Vagina (tissue), 2 donors: ENCODE data around the gene ESPNL. TPM values are rescaled to one million over a fixed set of nuclear protein-coding genes. Genes with fewer than 3 reads are reported as not detected.

Experiments used
- DNase-seq, 2 donors: peaks; one replicate each; pipeline ENCODE4 v3.0.0-alpha.2; 2017; ENCODE audit errors: extremely low spot score in 2 of 2
- H3K27ac ChIP-seq: fragments of 200-600 bp; sonication (generic); one replicate; pipeline ENCODE4 v1.5.1; 2019
- H3K27me3 ChIP-seq: fragments of 200-600 bp; sonication (generic); one replicate; pipeline ENCODE4 v1.5.1; 2019
- H3K36me3 ChIP-seq, 2 donors: fragments of 200-600 bp; sonication (generic); one replicate each; pipeline ENCODE4 v1.5.1; 2017 to 2019
- H3K4me1 ChIP-seq: fragments of 200-600 bp; sonication (generic); one replicate; pipeline ENCODE4 v1.5.1; 2019
- H3K4me3 ChIP-seq, 2 donors: fragments of 200-600 bp; sonication (generic); 1 replicate in 1 of 2; 2 replicates in 1 of 2; pipeline ENCODE4 v1.5.1; 2016 to 2019
- H3K9me3 ChIP-seq: fragments of 200-600 bp; sonication (generic); one replicate; pipeline ENCODE4 v1.5.1; 2019
- POLR2A ChIP-seq, 2 donors: fragments of 450-650 bp; IDR thresholded peaks; one replicate each; pipeline ENCODE4 v1.6.1; 2017; ENCODE audit warnings: antibody characterized with exemption in 2 of 2, mild to moderate bottlenecking in 2 of 2, moderate library complexity in 2 of 2
- POLR2AphosphoS5 ChIP-seq, 2 donors: sonication (generic); formaldehyde crosslinking; IDR thresholded peaks; one replicate each; pipeline ENCODE4 v1.9.0; 2017; ENCODE audit warnings: antibody characterized with exemption in 2 of 2, mild to moderate bottlenecking in 2 of 2, low read depth in 1 of 2; ENCODE audit not compliant: insufficient read depth in 1 of 2
- intact Hi-C: fragments of 100-400 bp; cut with DNase I; formaldehyde crosslinking; loops from one replicate; pipeline ENCODE4 v1.15.1; 2023
- total RNA-seq: library from RNA; depleted of rRNA; stranded (reverse); fragments of >200 nt; gene quantifications from one replicate; pipeline ENCODE4 v1.2.3, GENCODE V29; 2016
- TF ChIP-seq, protein P1 (sequence below), 3 experiments: fragments of 450-650 bp in 2 of 3; fragments of 200-600 bp in 1 of 3; sonication (generic) in 1 of 3; IDR thresholded peaks; one replicate each; pipeline ENCODE4 v1.5.1; 2017 to 2019; ENCODE audit warnings: antibody characterized with exemption in 3 of 3, mild to moderate bottlenecking in 2 of 3, moderate library complexity in 2 of 3

ESPNL gene
- total RNA-seq, 1 donor from 2014 or later = 0.74 TPM

DNA sequence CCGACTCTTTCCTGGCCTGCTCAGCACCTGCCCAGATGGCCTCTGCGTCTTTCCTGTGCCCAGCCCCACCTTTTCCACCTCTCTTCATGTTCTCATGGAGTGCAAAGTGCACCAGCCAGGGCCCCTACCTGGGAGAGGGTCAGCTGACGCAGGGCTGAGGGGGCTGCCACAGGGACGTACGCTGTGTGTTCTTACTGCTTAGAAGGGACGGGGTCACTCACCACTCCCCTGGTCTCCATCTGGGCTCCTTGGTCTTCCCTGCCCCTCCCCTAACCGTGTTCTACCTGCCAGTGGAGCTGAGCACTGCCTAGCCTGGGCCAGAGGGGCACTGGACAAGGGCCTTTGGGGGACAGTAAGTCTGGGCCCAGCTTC lies 67.2 kb downstream of the ESPNL start:
- TF ChIP-seq, protein P1, sequence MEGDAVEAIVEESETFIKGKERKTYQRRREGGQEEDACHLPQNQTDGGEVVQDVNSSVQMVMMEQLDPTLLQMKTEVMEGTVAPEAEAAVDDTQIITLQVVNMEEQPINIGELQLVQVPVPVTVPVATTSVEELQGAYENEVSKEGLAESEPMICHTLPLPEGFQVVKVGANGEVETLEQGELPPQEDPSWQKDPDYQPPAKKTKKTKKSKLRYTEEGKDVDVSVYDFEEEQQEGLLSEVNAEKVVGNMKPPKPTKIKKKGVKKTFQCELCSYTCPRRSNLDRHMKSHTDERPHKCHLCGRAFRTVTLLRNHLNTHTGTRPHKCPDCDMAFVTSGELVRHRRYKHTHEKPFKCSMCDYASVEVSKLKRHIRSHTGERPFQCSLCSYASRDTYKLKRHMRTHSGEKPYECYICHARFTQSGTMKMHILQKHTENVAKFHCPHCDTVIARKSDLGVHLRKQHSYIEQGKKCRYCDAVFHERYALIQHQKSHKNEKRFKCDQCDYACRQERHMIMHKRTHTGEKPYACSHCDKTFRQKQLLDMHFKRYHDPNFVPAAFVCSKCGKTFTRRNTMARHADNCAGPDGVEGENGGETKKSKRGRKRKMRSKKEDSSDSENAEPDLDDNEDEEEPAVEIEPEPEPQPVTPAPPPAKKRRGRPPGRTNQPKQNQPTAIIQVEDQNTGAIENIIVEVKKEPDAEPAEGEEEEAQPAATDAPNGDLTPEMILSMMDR (IDR thresholded peaks at IDR 0.05) = no peak
- TF ChIP-seq POLR2AphosphoS5 (IDR thresholded peaks at IDR 0.05; ENCODE audit: insufficient read depth in 1 of 2, low read depth in 1 of 2) (no peak), POLR2A (IDR thresholded peaks at IDR 0.05) (no peak)
- DNase-seq = no peak
- peaks cover 28% of the 10 kb centered on the region for H3K4me1 ChIP-seq

DNA sequence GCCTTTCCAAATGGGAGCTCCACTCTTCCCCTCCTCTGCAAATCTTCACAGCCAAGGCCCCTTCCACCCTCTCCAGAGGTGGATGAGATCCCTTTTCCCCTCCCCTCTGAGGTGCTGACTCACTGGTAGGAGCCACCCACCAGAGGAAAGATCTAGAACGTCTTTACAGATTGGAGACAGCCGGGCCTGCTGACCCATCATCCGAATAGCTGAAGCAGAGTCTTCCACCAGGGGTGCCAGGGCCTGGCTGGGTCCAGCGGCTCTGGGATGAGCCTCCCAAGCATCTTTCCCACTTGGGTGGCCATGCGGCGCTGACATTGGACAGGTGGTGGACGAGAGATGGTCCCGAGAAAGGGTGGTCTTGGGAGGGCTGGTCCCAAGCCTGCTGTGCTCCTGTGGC lies 67.6 kb downstream of the ESPNL start:
- H3K36me3 ChIP-seq = peaks cover 0 to 26% of the 10 kb centered on the region in 2 donors
- DNase-seq = no peak
- TF ChIP-seq POLR2A (IDR thresholded peaks at IDR 0.05) (no peak), POLR2AphosphoS5 (IDR thresholded peaks at IDR 0.05; ENCODE audit: insufficient read depth in 1 of 2, low read depth in 1 of 2) (no peak)
- TF ChIP-seq, protein P1 (IDR thresholded peaks at IDR 0.05) = no peak
- no peak overlapping the region for H3K4me3 ChIP-seq
- H3K9me3 ChIP-seq = no peaks in the 10 kb centered on the region
- no peaks in the 10 kb centered on the region for H3K27me3 ChIP-seq
- peaks cover 28% of the 10 kb centered on the region for H3K4me1 ChIP-seq
- H3K27ac ChIP-seq = no peak overlapping the region
- intact Hi-C loops = no loop called here

More for the DNA sequence above, 67.2 kb downstream of the ESPNL start:
- H3K36me3 ChIP-seq = peaks cover 0 to 22% of the 10 kb centered on the region in 2 donors
- H3K4me3 ChIP-seq = no peak overlapping the region
- intact Hi-C loops = no loop called here
- H3K9me3 ChIP-seq = no peaks in the 10 kb centered on the region
- no peaks in the 10 kb centered on the region for H3K27me3 ChIP-seq
- H3K27ac ChIP-seq = no peak overlapping the region

DNA sequence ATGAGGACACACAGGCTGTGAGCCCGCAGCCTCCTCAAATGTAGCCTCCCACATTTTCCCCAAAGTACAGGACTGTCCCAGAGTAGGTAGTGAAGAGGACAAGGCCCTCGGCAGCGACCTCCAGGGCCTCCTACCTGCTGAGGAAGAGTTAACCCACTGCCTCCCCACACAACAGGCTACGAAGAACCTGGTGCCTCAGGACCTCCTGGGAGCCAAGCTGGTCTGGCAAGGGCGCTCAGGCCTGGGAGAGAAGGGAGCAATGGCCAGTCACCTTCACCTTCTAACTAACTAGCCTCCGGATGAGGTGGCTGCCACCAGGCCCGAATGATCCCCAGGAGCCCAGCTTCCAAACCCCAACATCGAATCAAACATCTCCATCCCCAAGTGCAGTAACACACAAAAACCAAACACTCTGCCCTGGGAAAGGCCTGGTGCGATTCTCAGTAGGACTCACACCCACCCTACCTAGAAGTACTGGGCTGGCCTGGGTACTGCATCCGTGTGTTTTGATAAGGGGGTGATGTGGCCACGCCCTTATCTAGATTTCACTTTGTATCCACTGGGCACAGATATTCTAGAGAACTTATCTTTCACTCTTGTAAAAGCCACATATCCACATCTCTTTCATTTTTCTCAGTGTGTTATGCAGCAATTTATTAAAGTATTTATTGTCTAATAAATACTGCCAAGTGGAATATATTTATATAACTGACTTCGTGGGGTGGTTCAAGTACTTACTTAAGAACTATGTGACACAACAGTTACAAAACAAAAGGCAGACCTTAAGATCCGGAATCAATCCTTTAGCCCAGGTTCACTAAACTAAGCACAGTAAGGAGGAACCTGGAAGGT lies 68.3 kb downstream of the ESPNL start:
- Histone ChIP-seq H3K4me1 (peaks cover 28% of the 10 kb centered on the region), H3K4me3 (no peak overlapping the region), H3K9me3 (no peaks in the 10 kb centered on the region), H3K27ac (no peak overlapping the region), H3K36me3 (peaks cover 0 to 33% of the 10 kb centered on the region in 2 donors), H3K27me3 (no peaks in the 10 kb centered on the region)
- TF ChIP-seq POLR2AphosphoS5 (IDR thresholded peaks at IDR 0.05; ENCODE audit: insufficient read depth in 1 of 2, low read depth in 1 of 2) (no peak), POLR2A (IDR thresholded peaks at IDR 0.05) (no peak)
- TF ChIP-seq, protein P1 (IDR thresholded peaks at IDR 0.05) = no peak
- intact Hi-C loops = no loop called here
- DNase-seq = no peak

DNA sequence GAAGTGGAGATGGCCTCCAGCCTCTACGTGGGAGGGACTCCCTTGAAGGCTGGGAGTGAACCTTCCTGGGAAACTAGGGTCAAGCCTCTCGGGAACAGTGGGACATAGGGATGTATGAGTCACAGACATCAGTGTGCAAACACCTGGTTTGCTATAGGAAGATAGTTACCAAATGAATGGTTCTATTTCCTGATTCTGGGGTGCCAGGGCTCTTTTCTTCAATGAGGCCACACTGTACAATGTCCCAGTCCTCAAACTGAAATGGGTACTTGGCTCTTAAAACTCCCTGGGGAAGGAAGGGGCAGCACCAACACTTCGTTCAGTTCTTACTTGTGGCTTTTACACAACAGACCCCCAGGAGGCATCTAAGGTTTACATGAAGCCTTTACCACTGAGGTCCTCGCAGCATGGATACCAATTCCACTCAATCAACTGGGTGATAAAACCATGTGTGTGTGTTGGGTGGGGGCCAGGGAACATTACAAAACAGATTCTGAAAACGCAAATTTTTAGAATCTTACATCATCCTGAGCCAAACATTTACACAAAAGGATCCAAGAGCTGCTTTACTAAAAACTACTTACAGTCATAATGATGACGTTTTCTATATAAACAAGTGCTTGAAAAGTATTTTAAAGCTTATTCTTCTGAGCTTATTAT lies 69.0 kb downstream of the ESPNL start:
- TF ChIP-seq POLR2A (IDR thresholded peaks at IDR 0.05) (no peak), POLR2AphosphoS5 (IDR thresholded peaks at IDR 0.05; ENCODE audit: insufficient read depth in 1 of 2, low read depth in 1 of 2) (no peak)
- TF ChIP-seq, protein P1 (IDR thresholded peaks at IDR 0.05) = no peak
- Histone ChIP-seq H3K4me1 (peaks cover 24% of the 10 kb centered on the region), H3K27me3 (no peaks in the 10 kb centered on the region), H3K4me3 (no peak overlapping the region), H3K27ac (no peak overlapping the region), H3K36me3 (peaks cover 0 to 40% of the 10 kb centered on the region in 2 donors), H3K9me3 (no peaks in the 10 kb centered on the region)
- DNase-seq = no peak
- intact Hi-C loops = no loop called here
